ENCODE data around the gene NEAT1. TPM values are rescaled to one million over a fixed set of nuclear protein-coding genes. Genes with fewer than 3 reads are reported as not detected.
"Not testable (repeated sequence)": the region's sequence is repeated elsewhere in the genome, so short reads cannot be mapped to it uniquely, and the experiment has no call there.

Gene NEAT1
- total RNA-seq, 1 donor from 2014 or later: 74.6 TPM

DNA sequence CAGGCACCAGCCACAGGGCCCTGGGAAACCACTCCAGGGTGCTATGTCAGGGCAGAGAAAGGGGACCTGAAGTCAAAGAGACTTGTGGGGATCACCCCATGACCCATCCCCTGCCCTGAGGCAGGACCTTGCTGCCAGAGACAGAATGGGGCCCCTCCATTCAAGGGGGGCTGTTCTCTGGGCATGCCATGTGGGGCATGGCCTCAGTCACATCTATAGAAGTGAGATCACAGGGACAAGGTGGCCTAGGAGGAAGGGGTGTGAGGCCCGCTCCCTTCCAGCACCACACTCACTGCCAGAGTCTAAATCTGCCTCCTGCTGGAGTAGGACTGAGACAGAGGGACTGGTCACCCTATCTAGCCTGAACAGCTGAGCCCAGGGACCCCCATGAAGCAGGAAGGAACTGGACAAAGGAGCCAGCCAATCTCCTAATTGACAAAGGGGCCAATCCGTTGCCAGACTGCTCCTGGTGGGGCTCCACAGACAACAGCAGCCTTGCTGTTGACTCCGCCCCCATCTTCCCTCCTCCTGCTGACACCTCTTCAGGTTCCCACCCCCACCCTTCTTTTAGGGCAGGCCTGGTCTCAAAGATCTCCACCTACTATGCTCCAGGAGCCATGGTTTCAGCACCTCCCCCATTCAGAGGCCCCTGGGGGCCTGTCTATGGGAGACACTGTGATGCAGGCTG, 26.0 kb downstream of the NEAT1 start:
- DNase-seq (ENCODE audit: low spot score): no peak

DNA sequence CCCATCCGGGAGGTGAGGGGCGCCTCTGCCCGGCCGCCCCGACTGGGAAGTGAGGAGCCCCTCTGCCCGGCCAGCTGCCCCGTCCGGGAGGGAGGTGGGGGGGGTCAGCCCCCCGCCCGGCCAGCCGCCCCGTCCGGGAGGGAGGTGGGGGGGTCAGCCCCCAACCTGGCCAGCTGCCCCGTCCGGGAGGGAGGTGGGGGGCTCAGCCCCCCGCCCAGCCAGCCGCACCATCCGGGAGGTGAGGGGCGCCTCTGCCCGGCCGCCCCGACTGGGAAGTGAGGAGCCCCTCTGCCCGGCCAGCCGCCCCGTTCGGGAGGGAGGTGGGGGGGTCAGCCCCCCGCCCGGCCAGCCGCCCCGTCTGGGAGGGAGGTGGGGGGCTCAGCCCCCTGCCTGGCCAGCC, 28.7 kb downstream of the NEAT1 start:
- DNase-seq (ENCODE audit: low spot score): not testable (repeated sequence)

DNA sequence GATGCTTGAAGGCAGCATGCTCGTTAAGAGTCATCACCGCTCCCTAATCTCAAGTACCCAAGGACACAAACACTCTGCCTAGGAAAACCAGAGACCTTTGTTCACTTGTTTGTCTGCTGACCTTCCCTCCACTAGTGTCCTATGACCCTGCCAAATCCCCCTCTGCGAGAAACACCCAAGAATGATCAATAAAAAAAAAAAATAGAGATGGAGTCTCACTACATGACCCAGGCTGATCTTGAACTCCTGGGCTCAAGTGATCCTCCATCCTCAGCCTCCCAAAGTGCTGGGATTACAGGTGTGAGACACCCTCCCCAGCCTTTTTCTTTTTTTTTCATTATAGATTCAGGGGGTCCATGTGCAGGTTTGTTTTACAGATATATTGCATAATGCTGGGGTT, 29.7 kb downstream of the NEAT1 start:
- not testable (repeated sequence) for DNase-seq (ENCODE audit: low spot score)

DNA sequence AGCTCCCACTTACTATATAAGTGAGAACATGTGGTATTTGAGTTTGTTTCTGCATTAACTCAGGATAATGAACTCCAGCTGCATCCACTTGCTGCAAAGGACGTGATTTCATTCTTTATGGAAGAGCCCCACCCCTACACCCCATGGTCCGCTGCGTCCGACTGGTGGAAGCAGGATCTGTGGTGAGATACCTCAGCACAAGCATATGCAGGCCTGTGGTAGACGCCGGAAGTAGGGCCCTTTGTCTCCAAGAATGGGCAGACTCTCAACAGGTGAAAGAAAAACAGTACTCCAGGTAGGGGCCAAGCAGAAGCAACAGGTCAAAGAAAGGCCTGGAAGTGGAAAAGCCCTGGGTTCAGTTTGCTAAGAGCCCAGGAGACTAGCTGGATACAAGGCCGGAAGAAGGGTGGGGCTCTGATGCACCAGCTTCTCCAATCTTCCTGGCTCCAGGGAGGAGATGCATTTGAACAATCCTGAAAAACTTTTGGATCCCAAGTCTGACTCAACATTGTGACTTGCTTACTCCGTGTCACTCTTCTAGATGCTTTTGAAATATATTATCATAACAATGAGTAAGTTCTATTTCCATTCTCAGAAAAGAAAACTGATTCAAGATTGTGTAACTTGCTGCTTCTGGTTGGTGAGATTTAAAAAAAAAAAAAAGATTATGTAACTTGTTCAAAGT, 30.4 kb downstream of the NEAT1 start:
- peak; percentile 55 for DNase-seq (ENCODE audit: low spot score)

DNA sequence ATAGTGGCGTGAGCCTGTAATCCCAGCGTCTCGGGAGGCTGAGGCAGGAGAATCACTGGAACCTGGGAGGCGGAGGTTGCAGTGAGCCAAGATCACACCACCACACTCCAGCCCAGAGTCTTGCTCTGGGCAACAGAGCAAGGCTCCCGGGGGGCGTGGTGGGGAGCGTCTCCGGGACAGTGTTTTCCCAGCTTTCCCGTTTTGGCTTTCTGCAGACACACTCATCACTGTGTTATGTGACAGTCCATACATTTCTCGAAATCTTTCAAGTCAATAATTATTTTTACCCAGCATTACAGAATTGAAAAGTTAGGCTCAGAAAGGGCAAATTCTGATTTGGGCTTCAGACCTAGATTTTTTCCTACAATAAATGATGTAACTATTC, 31.7 kb downstream of the NEAT1 start:
- no peak for DNase-seq (ENCODE audit: low spot score)

DNA sequence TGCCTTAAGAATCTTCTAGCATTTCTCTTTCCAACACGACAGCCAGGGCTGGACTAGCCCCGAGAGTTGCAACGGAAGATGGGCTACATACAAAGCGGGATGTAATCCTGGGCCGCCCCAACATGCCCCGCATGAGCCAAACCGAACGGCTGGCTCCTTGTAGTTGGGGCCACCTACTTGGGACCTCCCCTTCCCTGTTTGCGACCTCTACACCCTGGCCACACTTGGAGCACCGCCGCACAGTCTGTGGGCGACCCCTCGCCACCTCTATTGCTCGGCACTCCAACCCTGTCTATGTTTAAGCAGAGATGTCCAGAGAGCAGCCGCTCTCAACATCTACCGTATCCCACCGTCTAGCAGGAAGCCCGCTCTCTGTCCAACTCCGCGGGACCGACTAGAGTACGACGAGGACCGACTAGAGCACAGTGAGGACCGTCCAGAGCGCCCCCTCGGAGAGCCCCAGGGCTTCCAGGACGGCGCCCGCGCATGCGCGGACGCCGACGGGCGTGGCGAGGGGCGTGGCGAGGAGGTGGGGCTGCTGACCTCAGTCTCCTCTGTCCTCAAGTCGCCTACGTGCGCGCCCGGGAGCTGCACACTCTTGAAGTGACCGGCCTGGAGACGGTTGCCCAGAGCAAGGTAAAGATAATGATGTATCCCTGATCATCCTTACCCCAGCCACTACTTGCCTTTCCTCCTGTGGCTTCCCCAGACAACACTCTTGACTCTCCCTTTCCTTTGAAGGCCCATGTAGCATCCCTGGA, 32.3 kb downstream of the NEAT1 start:
- DNase-seq (ENCODE audit: low spot score): peak; percentile 94

DNA sequence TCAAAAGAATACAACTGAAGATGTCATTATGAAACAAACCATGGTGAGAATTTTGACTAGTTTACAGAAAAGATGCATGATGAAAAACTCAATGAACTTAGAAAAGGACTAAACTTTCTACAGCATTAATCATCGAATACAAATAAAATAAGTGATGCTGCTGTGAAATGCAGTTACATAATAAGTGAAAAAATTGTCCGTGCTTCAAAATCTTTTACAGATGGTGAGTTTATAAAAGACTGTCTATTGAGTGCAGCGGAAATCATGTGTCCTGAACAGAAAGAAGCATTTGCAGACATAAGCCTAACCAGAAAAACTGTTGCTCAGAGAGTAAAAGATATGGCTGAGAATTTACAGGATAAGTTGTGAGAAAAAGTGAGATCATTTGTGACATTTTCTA, 33.8 kb downstream of the NEAT1 start:
- DNase-seq (ENCODE audit: low spot score): no peak

DNA sequence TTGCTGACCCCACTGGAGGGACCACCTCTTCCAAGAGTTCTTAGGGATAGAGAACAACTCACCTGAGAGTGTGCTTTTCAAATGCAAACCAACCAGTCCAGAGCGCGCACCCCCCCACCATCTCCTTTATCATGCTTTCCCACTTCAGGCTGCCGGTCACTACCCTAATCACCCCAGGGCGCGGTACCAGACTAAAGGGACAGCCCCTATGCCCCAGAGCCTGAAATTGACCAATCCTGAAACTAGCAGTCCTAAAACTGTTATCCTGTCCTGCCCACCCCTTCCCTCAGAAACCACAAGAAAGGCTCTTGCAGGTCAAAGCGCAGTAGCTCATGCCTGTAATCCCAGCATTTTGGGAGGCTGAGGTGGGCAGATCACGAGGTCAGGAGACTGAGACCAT, 37.0 kb downstream of the NEAT1 start:
- no peak for DNase-seq (ENCODE audit: low spot score)

DNA sequence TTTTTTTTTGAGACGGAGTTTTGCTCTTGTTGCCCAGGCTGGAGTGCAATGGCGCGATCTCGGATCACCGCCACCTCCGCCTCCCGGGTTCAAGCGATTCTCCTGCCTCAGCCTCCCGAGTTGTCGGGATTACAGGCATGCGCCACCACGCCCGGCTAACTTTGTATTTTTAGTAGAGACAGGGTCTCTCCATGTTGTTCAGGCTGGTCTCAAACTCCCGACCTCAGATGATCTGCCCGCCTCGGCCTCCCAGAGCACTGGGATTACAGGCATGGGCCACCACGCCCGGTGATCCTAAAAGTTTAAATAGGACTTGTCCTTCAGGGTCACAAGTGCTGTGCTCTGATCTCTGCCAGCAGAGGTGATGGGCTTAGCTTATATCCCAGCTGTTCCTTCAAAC, 42.9 kb downstream of the NEAT1 start:
- DNase-seq (ENCODE audit: low spot score): not testable (repeated sequence)

DNA sequence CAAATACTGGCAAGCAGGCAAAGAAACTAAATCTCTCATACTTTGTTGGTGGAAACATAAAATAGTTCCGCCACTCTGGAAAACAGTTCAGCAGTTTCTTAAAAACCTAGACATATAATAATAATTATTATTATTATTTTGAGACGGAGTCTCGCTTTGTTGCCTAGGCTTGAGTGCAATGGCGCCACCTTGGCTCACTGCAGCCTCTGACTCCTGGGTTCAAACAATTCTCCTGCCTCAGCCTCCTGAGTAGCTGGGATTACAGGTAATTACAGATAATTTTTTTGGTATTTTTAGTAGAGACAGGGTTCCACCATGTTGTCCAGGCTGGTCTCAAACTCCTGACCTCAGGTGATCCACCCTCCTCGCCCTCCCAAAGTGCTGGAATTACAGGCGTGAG, 44.7 kb downstream of the NEAT1 start:
- DNase-seq (ENCODE audit: low spot score): not testable (repeated sequence)

DNA sequence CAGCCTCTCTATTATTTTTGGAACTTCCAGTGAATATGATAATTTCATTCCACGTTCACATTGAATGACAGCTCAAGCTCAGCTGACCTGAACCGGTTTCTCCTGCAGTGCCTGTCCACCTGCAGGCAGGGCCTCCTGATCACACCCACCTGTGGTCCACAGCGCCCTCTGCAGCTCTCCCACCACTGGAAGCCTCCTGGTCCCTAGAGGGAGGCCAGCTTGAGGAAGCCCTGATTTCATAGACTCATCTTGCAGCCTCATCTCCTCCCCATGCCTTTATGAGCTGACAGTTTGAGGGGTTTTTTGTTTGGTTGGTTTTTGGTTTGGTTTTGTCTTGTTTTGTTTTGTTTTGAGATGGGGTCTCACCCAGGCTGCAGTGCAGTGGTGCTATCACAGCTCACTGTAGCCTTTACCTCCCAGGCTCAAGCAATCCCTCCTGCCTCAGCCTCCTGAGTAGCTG, 46.3 kb downstream of the NEAT1 start:
- peak; percentile 54 for DNase-seq (ENCODE audit: low spot score)

DNA sequence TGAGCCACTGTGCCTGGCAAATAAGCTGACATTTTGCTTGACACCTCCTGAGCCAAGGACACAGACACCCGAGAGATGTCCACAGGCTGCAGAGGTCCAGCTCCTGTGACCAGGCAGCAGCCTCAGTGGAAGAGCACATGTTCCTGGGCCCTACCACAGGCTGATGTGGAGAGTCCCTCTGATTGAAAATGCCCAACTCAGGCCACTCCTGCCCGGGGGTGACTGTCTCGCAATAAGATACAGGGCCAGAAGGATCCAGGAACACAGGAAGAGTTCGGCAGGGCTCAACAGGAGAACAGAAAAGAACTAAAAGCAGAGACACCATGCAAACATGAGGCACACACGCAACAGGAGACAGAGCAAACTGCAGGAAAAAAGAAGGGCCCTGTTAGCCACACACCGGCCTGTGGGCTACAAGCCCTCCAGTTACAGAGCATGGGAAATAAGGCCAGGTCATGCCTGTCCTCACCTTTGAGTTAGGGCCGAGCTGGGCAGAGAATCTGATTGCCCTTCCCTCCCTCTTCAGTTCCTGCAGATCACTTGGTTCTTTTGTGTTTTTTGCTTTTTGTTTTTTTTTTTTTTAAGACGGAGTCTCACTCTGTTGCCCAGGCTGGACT, 47.9 kb downstream of the NEAT1 start:
- no peak for DNase-seq (ENCODE audit: low spot score)

DNA sequence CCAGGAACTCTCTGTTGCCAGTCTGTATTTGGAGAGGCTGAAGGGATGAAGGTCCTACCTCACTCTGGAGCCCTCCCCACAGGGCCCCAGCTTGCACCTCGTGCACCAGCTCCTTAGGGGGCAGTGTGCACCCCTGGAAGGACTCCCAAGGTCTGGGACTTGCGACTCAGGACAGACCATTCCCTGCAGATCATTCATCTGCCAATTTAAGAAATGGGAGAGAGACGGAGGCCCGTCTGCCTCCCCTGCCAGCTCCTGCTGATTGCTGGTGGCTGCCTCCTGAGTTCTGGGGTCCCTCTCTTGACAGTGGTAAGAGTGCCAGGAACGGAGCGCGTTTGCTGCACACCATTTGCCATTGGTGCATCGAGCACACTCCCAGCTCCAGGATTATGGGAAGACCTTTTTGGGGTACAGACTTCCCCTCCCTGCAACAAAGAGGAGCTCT, 48.9 kb downstream of the NEAT1 start:
- DNase-seq (ENCODE audit: low spot score): no peak

DNA sequence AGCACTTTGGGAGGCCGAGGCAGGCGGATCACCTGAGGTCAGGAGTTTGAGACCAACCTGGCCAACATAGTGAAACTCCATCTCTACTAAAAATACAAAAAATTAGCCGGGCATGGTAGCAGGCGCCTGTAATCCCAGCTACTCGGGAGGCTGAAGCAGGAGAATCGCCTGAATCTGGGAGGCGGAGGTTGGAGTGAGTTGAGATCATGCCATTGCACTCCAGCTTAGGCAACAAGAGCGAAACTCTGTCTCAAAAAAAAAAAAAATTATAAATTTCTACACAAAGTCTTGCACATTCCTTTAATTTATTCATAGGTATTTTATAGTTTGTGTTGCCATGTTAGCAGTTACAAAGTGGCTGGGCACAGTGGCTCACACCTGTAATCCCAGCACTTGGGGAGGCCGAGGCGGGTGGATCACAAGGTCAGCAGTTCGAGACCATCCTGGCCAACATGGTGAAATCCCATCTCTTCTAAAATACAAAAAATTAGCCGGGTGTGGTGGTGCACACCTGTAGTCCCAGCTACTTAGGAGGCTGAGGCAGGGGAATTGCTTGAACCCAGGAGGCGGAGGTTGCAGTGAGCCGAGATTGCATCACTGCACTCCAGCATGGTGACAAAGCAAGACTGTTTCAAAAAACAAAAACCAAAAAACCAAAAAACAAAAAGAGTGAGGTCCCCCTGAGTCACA, 50.1 kb downstream of the NEAT1 start:
- not testable (repeated sequence) for DNase-seq (ENCODE audit: low spot score)

DNA sequence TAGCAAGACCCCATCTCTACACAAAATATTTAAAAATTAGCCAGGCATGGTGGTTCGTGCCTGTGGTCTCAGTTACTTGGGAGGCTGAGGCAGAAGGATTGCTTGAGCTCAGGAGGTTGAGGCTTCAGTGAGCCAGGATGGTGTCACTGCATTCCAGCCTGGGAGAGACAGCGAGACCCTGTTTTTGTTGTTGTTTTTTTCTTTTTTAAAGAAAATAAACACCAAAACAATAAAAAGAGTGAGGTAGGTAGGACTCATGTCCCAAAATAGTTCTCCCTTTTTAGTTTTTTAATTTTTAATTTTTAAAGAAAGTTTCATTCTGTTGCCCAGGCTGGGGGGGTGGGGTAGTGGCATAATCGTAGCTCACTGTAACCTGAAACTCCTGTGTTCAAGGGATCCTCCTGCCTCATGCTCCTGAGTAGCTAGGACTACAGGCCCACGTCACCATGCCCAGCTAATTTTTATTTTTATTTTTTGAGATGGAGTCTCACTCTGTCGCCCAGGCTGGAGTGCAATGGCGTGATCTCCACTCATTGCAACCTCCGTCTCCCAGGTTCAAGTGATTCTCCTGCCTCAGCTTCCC, 50.8 kb downstream of the NEAT1 start:
- no peak for DNase-seq (ENCODE audit: low spot score)

DNA sequence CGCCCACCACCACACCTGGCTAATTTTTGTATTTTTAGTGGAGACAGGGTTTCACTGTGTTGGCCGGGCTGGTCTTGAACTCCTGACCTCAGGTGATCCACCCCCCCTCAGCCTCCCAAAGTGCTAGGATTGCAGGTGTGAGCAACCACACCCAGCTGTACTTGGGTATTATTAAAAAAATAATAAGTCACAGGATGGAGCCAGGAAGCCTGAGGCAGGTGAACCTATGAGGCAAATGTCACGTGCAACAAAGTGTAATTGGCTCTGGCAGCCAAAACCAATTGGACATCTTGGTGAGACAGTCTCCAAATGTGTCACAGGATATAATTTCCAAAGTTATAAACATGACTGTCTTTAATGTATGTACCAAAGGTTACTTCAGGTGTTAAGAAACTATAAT, 52.3 kb downstream of the NEAT1 start:
- DNase-seq (ENCODE audit: low spot score): no peak

DNA sequence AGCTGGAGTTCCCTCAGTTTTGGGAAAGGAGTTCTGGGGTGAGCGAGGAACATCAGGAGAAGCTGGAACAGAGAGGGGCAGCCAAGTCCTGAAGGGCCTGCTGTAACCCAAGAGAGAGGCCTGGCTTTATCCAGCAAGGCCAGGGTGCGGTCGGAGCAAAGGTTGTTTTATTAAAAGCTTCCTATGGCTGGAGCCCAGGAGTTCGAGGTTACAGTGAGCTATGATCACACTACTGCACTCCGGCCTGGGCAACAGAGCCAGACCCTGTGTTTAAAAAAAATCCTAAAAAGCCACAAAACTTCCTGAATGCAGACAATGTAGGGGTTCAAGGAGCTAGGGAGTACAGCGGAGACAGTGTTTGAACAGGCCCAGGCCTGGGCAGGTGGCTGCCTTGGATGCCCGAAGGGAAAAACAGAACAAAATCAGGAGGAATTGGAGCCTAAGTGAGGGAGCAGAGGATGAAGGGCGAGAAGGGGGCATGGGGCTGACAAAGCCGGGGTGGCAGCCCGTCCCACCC, 54.1 kb downstream of the NEAT1 start:
- no peak for DNase-seq (ENCODE audit: low spot score)

DNA sequence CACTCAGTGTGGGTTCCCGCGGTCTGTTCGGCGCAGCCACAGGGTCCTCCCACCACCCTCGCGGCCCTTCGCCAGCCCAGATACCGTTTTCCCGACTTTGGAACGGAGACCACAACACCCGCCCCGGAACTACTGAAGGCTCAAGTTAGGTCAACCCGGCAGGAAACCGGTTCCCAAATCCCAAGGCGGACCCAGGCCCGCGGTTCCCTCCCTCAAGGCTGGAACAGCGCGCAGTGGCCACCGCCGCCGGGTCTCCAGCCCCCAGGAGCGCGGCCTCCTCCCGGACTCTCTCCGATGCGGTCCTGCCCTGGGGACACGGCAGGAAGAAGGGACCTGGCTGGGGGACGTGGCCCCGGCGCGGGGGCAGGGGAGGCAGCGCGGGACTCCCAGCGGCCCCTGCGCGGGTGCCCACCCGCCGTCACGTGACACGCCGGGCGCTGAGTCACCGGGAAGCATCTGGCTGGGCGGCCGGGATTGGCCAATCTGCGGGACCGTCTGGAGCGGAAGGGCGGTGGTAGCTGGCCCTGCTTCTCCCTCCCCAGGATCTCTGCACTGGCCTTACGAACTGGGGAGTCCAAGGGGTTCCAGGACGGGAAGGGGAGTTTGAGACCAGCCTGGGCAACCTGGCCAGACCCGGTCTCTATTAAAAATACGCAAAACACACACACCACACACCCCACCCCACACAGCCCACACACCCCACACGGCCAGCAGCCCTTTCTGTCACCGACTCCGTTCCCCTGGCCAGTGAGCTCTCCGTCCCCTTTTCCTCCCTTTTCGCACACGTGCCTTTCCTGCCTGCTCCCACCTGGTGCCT, 54.8 kb downstream of the NEAT1 start:
- DNase-seq (ENCODE audit: low spot score): peak; percentile 98

DNA sequence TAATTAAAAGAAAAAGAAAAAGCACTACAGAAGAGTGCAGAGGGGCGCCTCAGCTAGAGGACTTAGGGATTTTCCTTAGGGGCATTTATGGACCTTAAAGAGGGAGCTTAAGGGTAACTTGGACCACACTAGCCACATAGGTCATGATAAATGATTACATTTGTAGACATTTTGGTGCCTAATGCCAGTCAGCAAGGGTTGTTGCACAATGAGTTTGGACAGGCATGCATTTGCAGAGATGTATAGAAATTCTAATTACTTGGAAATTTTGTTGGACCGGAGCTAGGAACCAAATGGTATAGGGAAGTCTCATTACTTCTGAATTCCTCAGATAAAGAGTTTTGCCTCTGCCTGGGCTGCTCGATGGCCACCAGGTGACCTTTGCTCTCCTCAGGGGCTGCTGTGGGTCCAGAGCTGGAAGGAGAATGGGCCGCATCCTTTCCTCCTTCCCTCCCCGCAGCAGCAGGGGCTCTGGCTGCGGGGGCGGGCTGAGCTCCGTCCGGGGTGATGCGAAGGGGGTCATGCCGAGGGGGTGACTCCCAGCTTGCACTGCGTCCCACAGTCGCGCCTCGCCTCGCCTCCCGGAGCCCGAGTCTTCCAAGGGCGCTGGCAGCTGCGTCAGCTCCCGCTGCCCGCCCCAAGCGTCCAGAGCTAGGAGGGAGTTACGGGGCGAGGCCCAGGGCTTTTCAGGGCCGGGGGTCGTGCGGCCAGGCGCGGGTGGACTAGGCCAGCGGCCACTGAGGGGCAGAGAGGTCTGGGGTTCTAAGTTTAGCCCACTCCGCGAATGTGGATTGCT, 56.0 kb downstream of the NEAT1 start:
- peak; percentile 65 for DNase-seq (ENCODE audit: low spot score)

All from umbilical cord (tissue), 2 donors.